HepG2 (cell line): Measurements from ENCODE around the gene ASGR1. TPM values are rescaled to one million over a fixed set of nuclear protein-coding genes. Genes with fewer than 3 reads are reported as not detected.

Source experiments
- CREM ChIP-seq, 2 experiments: sonication (generic) in 1 of 2; formaldehyde crosslinking in 1 of 2; IDR thresholded peaks; 2 replicates each; pipeline versions ENCODE4 v1.4.0 to v1.6.1; 2016 to 2020; ENCODE audit warnings: antibody characterized with exemption in 1 of 2, mild to moderate bottlenecking in 1 of 2, missing genetic modification reagents in 1 of 2
- HNF4G ChIP-seq, 2 experiments: sonication (generic) in 1 of 2; formaldehyde crosslinking in 1 of 2; IDR thresholded peaks; 2 replicates each; pipeline versions ENCODE4 v1.4.0 to v1.6.1; 2011 to 2020; ENCODE audit warnings: borderline replicate concordance in 2 of 2, low read depth in 2 of 2, mild to moderate bottlenecking in 2 of 2, low read length in 1 of 2, missing genetic modification reagents in 1 of 2, moderate library complexity in 1 of 2
- HNRNPLL ChIP-seq: fragments of 200-400 bp; formaldehyde crosslinking; IDR thresholded peaks from 2 replicates; pipeline ENCODE4 v1.6.1; 2017; ENCODE audit warnings: mild to moderate bottlenecking, low read depth, low read length; ENCODE audit not compliant: poor library complexity, severe bottlenecking
- KDM3A ChIP-seq: IDR thresholded peaks from 2 replicates; pipeline ENCODE4 v1.6.1; 2018; ENCODE audit warnings: low read depth, missing compliant biosample characterization
- LBX2 ChIP-seq: sonication (generic); formaldehyde crosslinking; IDR thresholded peaks from 2 replicates; pipeline ENCODE4 v1.5.0; 2020; ENCODE audit warnings: missing genetic modification reagents, mild to moderate bottlenecking, borderline replicate concordance
- MAZ ChIP-seq, 2 experiments: sonication (generic) in 1 of 2; formaldehyde crosslinking in 1 of 2; IDR thresholded peaks; 2 replicates each; pipeline versions ENCODE4 v1.5.0 to v1.6.1; 2012 to 2020; ENCODE audit warnings: low read depth in 2 of 2, mild to moderate bottlenecking in 2 of 2, borderline replicate concordance in 1 of 2, improper control_type of control experiment in 1 of 2, low read length in 1 of 2, missing genetic modification reagents in 1 of 2, moderate library complexity in 1 of 2
- MEIS1 ChIP-seq: sonication (generic); formaldehyde crosslinking; IDR thresholded peaks from 2 replicates; pipeline ENCODE4 v1.9.0; 2021; ENCODE audit warnings: mild to moderate bottlenecking, missing genetic modification reagents, moderate library complexity, borderline replicate concordance
- POGZ ChIP-seq: sonication (generic); formaldehyde crosslinking; IDR thresholded peaks from 2 replicates; pipeline ENCODE4 v1.4.0; 2020; ENCODE audit warnings: mild to moderate bottlenecking, missing genetic modification reagents
- RAD21 ChIP-seq: fragments of 450-650 bp; formaldehyde crosslinking; IDR thresholded peaks from 2 replicates; pipeline ENCODE4 v1.5.0; 2020; ENCODE audit warnings: mild to moderate bottlenecking
- ZBTB20 ChIP-seq: sonication (generic); formaldehyde crosslinking; IDR thresholded peaks from 2 replicates; pipeline ENCODE4 v1.8.1; 2023; ENCODE audit warnings: missing genetic modification reagents, low read depth, mild to moderate bottlenecking, borderline replicate concordance
- ZFP36 ChIP-seq: fragments of 150-350 bp; IDR thresholded peaks from 2 replicates; pipeline ENCODE4 v1.6.1; 2018; ENCODE audit warnings: borderline replicate concordance, low read length, low read depth; ENCODE audit not compliant: partially characterized antibody
- ZGPAT ChIP-seq: IDR thresholded peaks from 2 replicates; pipeline ENCODE4 v1.6.1; 2016; ENCODE audit warnings: mild to moderate bottlenecking
- ZNF121 ChIP-seq: sonication (generic); formaldehyde crosslinking; IDR thresholded peaks from 2 replicates; pipeline ENCODE4 v1.5.0; 2020; ENCODE audit warnings: mild to moderate bottlenecking, missing genetic modification reagents
- ZNF263 ChIP-seq: sonication (generic); formaldehyde crosslinking; IDR thresholded peaks from 2 replicates; pipeline ENCODE4 v1.4.0; 2020; ENCODE audit warnings: missing genetic modification reagents
- ZNF563 ChIP-seq: sonication (generic); formaldehyde crosslinking; IDR thresholded peaks from 2 replicates; pipeline ENCODE4 v1.8.0; 2022; ENCODE audit warnings: mild to moderate bottlenecking, moderate library complexity, missing genetic modification reagents
- ZNF883 ChIP-seq: sonication (generic); formaldehyde crosslinking; IDR thresholded peaks from 2 replicates; pipeline ENCODE4 v1.5.1; 2020; ENCODE audit warnings: mild to moderate bottlenecking, missing genetic modification reagents; ENCODE audit errors: not compliant biosample characterization
- polyA plus RNA-seq, 8 experiments: library from polyadenylated mRNA; depleted of rRNA in 3 of 8; stranded (reverse) in 7 of 8; unstranded in 1 of 8; fragments of >200 nt; fragmentation: Illumina TruSeq in 4 of 8; extraction: Trizol in 4 of 8; gene quantifications; 2 replicates each; pipeline versions ENCODE4 v1.2.1 to v1.2.3, GENCODE V29; 2011 to 2016; ENCODE audit warnings: low read depth in 4 of 8, missing spikeins in 1 of 8, mixed read lengths in 1 of 8; ENCODE audit not compliant: insufficient read depth in 1 of 8
- total RNA-seq, 5 experiments: library from RNA; depleted of rRNA; stranded (reverse); fragments of >200 nt; fragmentation: Illumina TruSeq; extraction: Trizol; gene quantifications; 2 replicates each; pipeline ENCODE4 v1.2.3, GENCODE V29; 2016; ENCODE audit warnings: low read depth in 1 of 5
- TF ChIP-seq, protein P1 (sequence below): IDR thresholded peaks from 2 replicates; pipeline ENCODE4 v1.6.1; 2016; ENCODE audit warnings: low read depth, missing genetic modification reagents, missing compliant biosample characterization
- TF ChIP-seq, protein P2 (sequence below): IDR thresholded peaks from 2 replicates; pipeline ENCODE4 v1.6.1; 2016; ENCODE audit warnings: missing compliant biosample characterization, missing genetic modification reagents, borderline replicate concordance

ASGR1 gene
- total and polyA plus RNA-seq, 2 of the 13 experiments (the other 11 are each of a cell fraction or from before 2014, with no cell fraction given), result 353 to 796 TPM

DNA sequence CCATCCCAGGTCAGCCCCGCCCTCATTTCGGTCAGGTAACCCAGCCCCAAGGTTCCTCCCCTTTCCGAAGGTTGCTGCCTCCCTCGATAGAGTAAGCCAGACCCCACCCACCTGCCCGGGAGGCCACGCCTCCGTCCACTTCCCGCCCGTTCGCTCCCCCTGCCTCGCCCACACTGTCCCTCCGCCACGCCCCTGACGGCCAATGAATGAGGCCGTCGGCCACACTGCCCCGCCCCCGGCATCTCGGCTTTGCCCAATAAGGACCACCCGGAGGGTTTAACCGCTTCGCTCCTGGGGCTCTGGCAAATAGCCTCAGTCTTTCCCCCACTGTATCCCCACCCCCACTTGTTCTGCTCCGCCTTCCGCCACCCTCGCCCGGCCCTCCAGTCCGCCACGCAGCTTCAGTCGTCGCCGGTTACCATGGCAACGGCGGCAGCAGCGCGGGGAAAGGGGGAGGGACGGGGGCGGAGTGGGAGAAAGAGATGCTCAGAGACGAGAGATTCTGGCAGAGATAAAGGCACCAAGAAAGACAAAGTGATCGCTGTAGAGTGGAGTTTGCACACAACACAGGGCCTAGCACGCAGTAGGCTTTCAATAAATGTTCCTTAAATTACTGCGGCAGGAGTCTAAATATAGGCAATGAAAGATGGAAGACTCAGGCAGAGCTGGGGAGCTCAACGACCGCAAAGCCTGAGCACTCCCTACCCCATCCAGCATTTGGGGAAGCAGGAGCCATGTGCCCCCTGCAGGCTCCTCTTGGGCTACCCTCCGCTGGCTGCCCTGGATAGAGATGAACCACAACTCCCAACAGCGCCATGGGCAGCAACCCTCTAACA, 35.3 kb upstream of the ASGR1 start (continued):
- TF ChIP-seq, protein P1, sequence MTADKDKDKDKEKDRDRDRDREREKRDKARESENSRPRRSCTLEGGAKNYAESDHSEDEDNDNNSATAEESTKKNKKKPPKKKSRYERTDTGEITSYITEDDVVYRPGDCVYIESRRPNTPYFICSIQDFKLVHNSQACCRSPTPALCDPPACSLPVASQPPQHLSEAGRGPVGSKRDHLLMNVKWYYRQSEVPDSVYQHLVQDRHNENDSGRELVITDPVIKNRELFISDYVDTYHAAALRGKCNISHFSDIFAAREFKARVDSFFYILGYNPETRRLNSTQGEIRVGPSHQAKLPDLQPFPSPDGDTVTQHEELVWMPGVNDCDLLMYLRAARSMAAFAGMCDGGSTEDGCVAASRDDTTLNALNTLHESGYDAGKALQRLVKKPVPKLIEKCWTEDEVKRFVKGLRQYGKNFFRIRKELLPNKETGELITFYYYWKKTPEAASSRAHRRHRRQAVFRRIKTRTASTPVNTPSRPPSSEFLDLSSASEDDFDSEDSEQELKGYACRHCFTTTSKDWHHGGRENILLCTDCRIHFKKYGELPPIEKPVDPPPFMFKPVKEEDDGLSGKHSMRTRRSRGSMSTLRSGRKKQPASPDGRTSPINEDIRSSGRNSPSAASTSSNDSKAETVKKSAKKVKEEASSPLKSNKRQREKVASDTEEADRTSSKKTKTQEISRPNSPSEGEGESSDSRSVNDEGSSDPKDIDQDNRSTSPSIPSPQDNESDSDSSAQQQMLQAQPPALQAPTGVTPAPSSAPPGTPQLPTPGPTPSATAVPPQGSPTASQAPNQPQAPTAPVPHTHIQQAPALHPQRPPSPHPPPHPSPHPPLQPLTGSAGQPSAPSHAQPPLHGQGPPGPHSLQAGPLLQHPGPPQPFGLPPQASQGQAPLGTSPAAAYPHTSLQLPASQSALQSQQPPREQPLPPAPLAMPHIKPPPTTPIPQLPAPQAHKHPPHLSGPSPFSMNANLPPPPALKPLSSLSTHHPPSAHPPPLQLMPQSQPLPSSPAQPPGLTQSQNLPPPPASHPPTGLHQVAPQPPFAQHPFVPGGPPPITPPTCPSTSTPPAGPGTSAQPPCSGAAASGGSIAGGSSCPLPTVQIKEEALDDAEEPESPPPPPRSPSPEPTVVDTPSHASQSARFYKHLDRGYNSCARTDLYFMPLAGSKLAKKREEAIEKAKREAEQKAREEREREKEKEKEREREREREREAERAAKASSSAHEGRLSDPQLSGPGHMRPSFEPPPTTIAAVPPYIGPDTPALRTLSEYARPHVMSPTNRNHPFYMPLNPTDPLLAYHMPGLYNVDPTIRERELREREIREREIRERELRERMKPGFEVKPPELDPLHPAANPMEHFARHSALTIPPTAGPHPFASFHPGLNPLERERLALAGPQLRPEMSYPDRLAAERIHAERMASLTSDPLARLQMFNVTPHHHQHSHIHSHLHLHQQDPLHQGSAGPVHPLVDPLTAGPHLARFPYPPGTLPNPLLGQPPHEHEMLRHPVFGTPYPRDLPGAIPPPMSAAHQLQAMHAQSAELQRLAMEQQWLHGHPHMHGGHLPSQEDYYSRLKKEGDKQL (CRISPR knock-in tag), result no peak
- TF ChIP-seq ZGPAT (peak; percentile 40; the same call in 1 of the 2 replicates), ZFP36 (no peak), KDM3A (no peak), HNF4G (IDR thresholded peaks at IDR 0.05; ENCODE audit: borderline replicate concordance, low read depth, low read length) (no peak), HNF4G (CRISPR knock-in tag; IDR thresholded peaks at IDR 0.05; ENCODE audit: borderline replicate concordance, low read depth) (no peak), LBX2 (CRISPR knock-in tag) (no peak), ZNF563 (CRISPR knock-in tag) (0 out of 2 replicates have a peak, but pooled peaks have one; percentile 27), HNRNPLL (peak; percentile 94), MEIS1 (CRISPR knock-in tag) (peak; percentile 80; the same call in 1 of the 2 replicates), CREM (IDR thresholded peaks at IDR 0.05) (peak; percentile 78; the same call in 1 of the 2 replicates), CREM (CRISPR knock-in tag; IDR thresholded peaks at IDR 0.05) (no peak), RAD21 (CRISPR knock-in tag) (peak; percentile 56), ZNF263 (peak; percentile 75), MAZ (IDR thresholded peaks at IDR 0.05; ENCODE audit: borderline replicate concordance, low read depth, low read length) (peak; percentile 66; the same call in 1 of the 2 replicates), MAZ (CRISPR knock-in tag; IDR thresholded peaks at IDR 0.05; ENCODE audit: low read depth) (peak; percentile 8), ZNF121 (no peak), ZNF883 (CRISPR knock-in tag) (peak; percentile 35), ZBTB20 (CRISPR knock-in tag) (no peak), POGZ (CRISPR knock-in tag) (peak; percentile 40; the same call in 1 of the 2 replicates)
- TF ChIP-seq, protein P2, sequence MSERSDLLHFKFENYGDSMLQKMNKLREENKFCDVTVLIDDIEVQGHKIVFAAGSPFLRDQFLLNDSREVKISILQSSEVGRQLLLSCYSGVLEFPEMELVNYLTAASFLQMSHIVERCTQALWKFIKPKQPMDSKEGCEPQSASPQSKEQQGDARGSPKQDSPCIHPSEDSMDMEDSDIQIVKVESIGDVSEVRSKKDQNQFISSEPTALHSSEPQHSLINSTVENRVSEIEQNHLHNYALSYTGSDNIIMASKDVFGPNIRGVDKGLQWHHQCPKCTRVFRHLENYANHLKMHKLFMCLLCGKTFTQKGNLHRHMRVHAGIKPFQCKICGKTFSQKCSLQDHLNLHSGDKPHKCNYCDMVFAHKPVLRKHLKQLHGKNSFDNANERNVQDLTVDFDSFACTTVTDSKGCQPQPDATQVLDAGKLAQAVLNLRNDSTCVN (CRISPR knock-in tag), result no peak
